Aorta (tissue), 5 donors: Measurements from ENCODE around the gene NPAS2. TPM values are rescaled to one million over a fixed set of nuclear protein-coding genes. Genes with fewer than 3 reads are reported as not detected.

ENCODE experiments used
- ATAC-seq: fragments of 200-7000 bp; cut with Tn5 transposase; one replicate; pipeline ENCODE4 v1.9.1; 2022; ENCODE audit warnings: moderate library complexity; ENCODE audit not compliant: low FRiP score
- DNase-seq, 2 donors: peaks; one replicate each; pipeline ENCODE4 v3.0.0-alpha.2; 2020
- H3K27ac ChIP-seq, 2 donors: one replicate each; pipeline ENCODE4 v1.5.1; 2013; ENCODE audit warnings: low read length in 2 of 2, mild to moderate bottlenecking in 2 of 2, moderate library complexity in 2 of 2, control low read depth in 1 of 2, inconsistent platforms in 1 of 2, low read depth in 1 of 2
- H3K27me3 ChIP-seq, 2 donors: one replicate each; pipeline ENCODE4 v1.6.1; 2013; ENCODE audit warnings: control low read depth in 1 of 2, low read length in 1 of 2, mild to moderate bottlenecking in 1 of 2, moderate library complexity in 1 of 2; ENCODE audit not compliant: insufficient read depth in 2 of 2, control insufficient read depth in 1 of 2
- H3K36me3 ChIP-seq, 2 donors: one replicate each; pipeline ENCODE4 v1.6.1; 2013; ENCODE audit warnings: control low read depth in 1 of 2, low read length in 1 of 2, mild to moderate bottlenecking in 1 of 2; ENCODE audit not compliant: insufficient read depth in 2 of 2, control insufficient read depth in 1 of 2
- H3K4me1 ChIP-seq, 2 donors: one replicate each; pipeline ENCODE4 v1.6.1; 2013; ENCODE audit warnings: low read length in 2 of 2, control low read depth in 1 of 2, mild to moderate bottlenecking in 1 of 2, moderate library complexity in 1 of 2; ENCODE audit not compliant: insufficient read depth in 2 of 2, control insufficient read depth in 1 of 2
- H3K4me3 ChIP-seq, 2 donors: one replicate each; pipeline ENCODE4 v1.5.1; 2013; ENCODE audit warnings: low read length in 2 of 2, control low read depth in 1 of 2, mild to moderate bottlenecking in 1 of 2
- H3K9me3 ChIP-seq: one replicate; pipeline ENCODE4 v1.6.1; 2013; ENCODE audit warnings: mild to moderate bottlenecking, low read length; ENCODE audit not compliant: control insufficient read depth
- WGBS, 2 donors: extraction: QIAGEN DNeasy Blood & Tissue Kit; methylation state at CpG; one replicate each; pipeline ENCODE4 v1.1.7; 2013; 5-methylcytosine and 5-hydroxymethylcytosine counted together
- intact Hi-C, 2 donors: fragments of 100-400 bp; cut with DNase I; formaldehyde crosslinking; loops; one replicate each; pipeline versions ENCODE4 v1.14.2 to v1.15.0; 2022
- polyA plus RNA-seq, 2 donors: library from polyadenylated mRNA; stranded (reverse); fragments of 200-250 nt; gene quantifications; one replicate each; pipeline ENCODE4 v1.2.3, GENCODE V29; 2013
- total RNA-seq, 2 donors: library from RNA; stranded (reverse); fragmentation: NEBNext Ultra II Directional; extraction: Animal tissue kit (Norgen Biotek cat#: 25700); gene quantifications; one replicate each; pipeline ENCODE4 v1.2.1, GENCODE V29; 2021
- donor health status: healthy with polysubstance abuse.
- donor health status: Bipolar disorder and iron deficiency.
- donor health status: DM: no; HTN: no; CAD: no.
- donor health status: DM: no; HTN: no; CAD: no.
- donor health status: DM: yes; HTN: yes; CAD: no.

Gene NPAS2
- total and polyA plus RNA-seq, 4 donors = 7.8 to 42.0 (median 24.2) TPM

DNA sequence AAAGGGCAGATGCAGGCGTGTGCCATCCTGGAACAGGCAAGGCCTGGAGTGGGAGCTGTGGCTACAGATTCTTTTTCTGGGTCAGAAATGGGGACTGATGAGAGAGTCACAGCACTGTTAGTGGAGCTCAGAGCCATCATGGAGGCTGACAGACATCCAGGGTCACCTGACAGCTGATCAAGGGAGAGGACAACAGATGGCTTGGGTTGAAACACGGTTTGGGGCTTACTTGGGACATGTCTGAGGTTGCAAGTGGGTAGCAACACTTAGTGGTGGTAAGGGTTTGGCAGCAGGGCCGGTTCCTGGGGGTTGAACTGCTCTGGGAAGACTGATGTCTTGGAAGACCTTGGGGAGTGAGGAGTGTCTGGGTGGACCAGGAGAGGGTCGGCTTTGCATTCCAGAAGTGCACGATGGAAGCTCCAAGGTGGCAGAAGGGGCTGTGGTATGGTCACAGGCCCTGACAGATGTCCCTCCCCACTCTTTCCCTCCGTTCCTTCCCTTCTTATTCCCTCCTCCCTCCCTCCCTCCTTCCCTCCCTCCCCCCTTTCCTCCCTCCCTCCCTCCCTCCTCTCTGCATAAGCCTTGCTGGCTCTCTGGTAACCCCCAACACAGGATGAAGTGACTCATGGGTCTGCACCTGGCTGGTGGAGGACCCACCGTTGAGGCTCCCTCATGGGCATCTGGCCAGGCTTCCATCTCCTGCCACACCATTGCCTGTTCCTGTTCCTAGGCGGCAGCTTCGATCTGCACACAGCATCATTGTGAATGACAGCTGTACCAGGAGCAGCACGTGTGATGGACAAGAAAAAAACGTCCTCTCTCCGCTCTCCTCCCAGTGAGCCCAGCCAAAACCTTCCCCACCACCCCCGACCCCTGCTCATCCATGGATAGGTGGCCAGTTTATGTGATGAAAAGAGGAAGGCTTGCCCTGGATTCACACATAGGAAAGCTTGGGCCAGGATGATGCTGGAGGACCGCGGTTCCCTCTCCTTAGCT lies 118.4 kb downstream of the NPAS2 start:
- Histone ChIP-seq H3K9me3 (no peaks in the 10 kb centered on the region), H3K36me3 (no peaks in the 10 kb centered on the region), H3K4me1 (peaks cover 3 to 10% of the 10 kb centered on the region in 2 donors), H3K4me3 (no peak overlapping the region), H3K27ac (no peak overlapping the region), H3K27me3 (no peaks in the 10 kb centered on the region)
- DNase-seq = no peak
- ATAC-seq = no peak
- WGBS, 2 donors = 88 to 91% methylated on average over 15 of the region's 15 CpGs
- intact Hi-C loops = loop anchor here in 1 of 2 donors (2.0 kb wide), 1 partner anchor 18 kb away; no protein-coding TSS in a partner anchor

GRCh38 chr2:100939445-100939844 lies 119.5 kb downstream of the NPAS2 start:
- WGBS, 2 donors = 93 to 98% methylated on average over 6 of the region's 6 CpGs
- H3K27ac ChIP-seq = no peak overlapping the region
- no peaks in the 10 kb centered on the region for H3K36me3 ChIP-seq

GRCh38 chr2:100940240-100940639 lies 120.3 kb downstream of the NPAS2 start:
- H3K4me3 ChIP-seq = no peak overlapping the region
- WGBS, 2 donors = 96 to 99% methylated on average over 4 of the region's 4 CpGs
- DNase-seq (no peak), ATAC-seq (no peak)
- no peaks in the 10 kb centered on the region for H3K36me3 ChIP-seq
- no peaks in the 10 kb centered on the region for H3K27me3 ChIP-seq
- no peak overlapping the region for H3K27ac ChIP-seq
- intact Hi-C loops = no loop called here
- H3K4me1 ChIP-seq = peaks cover 0 to under 1% of the 10 kb centered on the region in 2 donors
- H3K9me3 ChIP-seq = no peaks in the 10 kb centered on the region

More at GRCh38 chr2:100939445-100939844, 119.5 kb downstream of the NPAS2 start:
- Histone ChIP-seq H3K4me3 (no peak overlapping the region), H3K4me1 (peaks cover 3 to 9% of the 10 kb centered on the region in 2 donors), H3K27me3 (no peaks in the 10 kb centered on the region), H3K9me3 (no peaks in the 10 kb centered on the region)
- intact Hi-C loops = loop anchor here in 1 of 2 donors (2.0 kb wide), 1 partner anchor 17 kb away; no protein-coding TSS in a partner anchor
- ATAC-seq = no peak
- DNase-seq = no peak

DNA sequence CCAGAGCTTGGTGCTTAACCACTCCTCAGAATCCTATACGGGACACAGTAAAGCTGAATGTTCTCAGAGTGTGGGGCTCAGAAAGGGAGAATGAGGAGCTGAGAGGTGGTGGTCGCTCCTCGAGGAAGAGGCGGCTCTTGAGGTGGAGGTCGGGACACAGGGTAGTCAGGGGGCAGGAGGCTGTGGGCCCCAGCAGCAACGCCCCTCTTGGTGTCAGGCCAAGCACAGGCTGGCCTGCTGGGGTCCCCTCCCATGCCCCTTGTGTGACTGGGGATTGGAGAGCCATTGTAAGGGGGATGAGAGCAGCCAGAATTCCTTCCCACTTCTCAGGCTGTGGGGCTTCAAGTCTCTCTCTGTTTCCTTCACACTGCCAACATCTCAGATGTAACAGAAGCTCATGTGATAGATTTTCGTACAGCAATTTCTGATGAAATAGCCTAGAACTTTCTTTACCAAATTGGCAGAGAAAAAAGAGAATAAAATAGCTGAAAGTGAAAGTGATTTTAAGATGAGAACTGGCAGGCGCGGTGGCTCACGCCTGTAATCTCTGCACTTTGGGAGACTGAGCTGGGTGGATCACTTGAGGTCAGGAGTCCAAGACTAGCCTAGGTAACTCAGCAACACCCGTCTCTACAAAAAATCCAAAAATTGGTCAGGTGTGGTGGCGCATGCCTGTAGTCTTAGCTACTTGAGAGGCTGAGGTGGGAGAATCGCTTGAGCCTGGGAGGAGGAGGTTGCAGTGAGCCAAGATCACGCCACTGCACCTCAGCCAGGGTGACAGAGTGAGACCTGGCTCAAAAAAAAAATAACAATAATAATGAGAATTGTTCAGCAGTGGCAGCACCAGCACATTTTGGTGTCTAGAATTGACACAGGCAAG lies 121.1 kb downstream of the NPAS2 start:
- DNase-seq (no peak), ATAC-seq (peak; percentile 28)
- Histone ChIP-seq H3K27ac (no peak overlapping the region), H3K4me1 (no peaks in the 10 kb centered on the region), H3K36me3 (no peaks in the 10 kb centered on the region), H3K9me3 (no peaks in the 10 kb centered on the region), H3K27me3 (no peaks in the 10 kb centered on the region), H3K4me3 (no peak overlapping the region)
- WGBS, 2 donors = 90 to 91% methylated on average over 14 of the region's 14 CpGs
- intact Hi-C loops = no loop called here

DNA sequence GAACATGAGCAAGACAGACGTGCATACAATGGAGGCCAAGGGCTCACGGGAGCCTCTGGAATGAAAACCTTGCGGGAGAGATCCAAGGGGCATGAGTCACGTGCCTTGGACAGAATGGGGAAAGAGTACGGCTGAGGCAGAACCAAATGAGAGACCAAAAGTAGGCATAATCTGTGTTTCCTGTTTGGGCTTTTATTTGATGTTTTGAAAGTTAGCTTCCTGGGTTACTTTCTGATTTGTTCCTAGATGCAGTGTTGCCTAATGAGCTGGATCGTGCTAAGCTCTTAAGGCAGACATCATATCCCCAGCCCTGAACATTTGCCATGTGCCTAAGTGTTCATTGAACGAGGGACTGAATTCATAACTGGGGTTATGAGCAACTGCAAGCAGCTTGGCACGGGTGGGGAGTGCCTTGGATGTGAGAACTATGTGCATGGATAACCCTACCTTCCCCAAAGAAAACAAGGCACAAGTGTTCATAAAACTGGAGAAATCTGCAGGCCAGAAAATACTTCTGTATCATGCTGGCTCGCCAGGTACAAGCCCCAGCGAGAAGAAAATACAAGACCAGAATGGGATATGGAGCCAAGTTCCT lies 121.8 kb downstream of the NPAS2 start:
- Histone ChIP-seq H3K4me1 (no peaks in the 10 kb centered on the region), H3K4me3 (no peak overlapping the region), H3K36me3 (no peaks in the 10 kb centered on the region), H3K27ac (no peak overlapping the region), H3K9me3 (no peaks in the 10 kb centered on the region), H3K27me3 (no peaks in the 10 kb centered on the region)
- ATAC-seq (peak; percentile 28), DNase-seq (no peak)
- WGBS, 2 donors = 23 to 37% methylated on average over 10 of the region's 10 CpGs
- intact Hi-C loops = no loop called here

GRCh38 chr2:100944617-100945432 lies 124.9 kb downstream of the NPAS2 start:
- Histone ChIP-seq H3K9me3 (no peaks in the 10 kb centered on the region), H3K27me3 (no peaks in the 10 kb centered on the region), H3K36me3 (no peaks in the 10 kb centered on the region), H3K4me1 (no peaks in the 10 kb centered on the region), H3K27ac (no peak overlapping the region), H3K4me3 (no peak overlapping the region)
- DNase-seq (no peak), ATAC-seq (no peak)
- intact Hi-C loops = no loop called here
- WGBS, 2 donors = 90 to 92% methylated on average over 19 of the region's 19 CpGs

- Histone ChIP-seq H3K27me3 (no peaks in the 10 kb centered on the region), H3K9me3 (no peaks in the 10 kb centered on the region), H3K27ac (no peak overlapping the region), H3K36me3 (no peaks in the 10 kb centered on the region), H3K4me3 (no peak overlapping the region), H3K4me1 (no peaks in the 10 kb centered on the region)
- ATAC-seq = no peak
- 86% methylated on average over 5 of the region's 5 CpGs for whole genome bisulfite sequencing, 2 donors
- no peak for DNase-seq
- intact Hi-C loops = no loop called here
Measured at GRCh38 chr2:100945433-100945740, 125.4 kb downstream of the NPAS2 start.
